Astrocyte of the spinal cord (primary cell): ENCODE results near the gene ITPKC.
A peak's percentile ranks its signal among the peaks of the same experiment; 100 is the strongest.

Source experiments
- DNase-seq: peaks from one replicate; pipeline ENCODE4 v3.0.0; 2011; ENCODE audit warnings: low read depth, low spot score
- H3K4me3 ChIP-seq: 2 replicates; pipeline ENCODE4 v1.5.1; 2011; ENCODE audit warnings: low read depth, mild to moderate bottlenecking, low read length, moderate library complexity
- in situ Hi-C: cut with HindIII; loops from 2 replicates; pipeline ENCODE4 v1.10.0; 2017; ENCODE audit warnings: low sequenced_read_pairs
- TF ChIP-seq, protein P1 (sequence below): IDR thresholded peaks from 2 replicates; pipeline ENCODE4 v1.5.1; 2012; ENCODE audit warnings: low read depth, mild to moderate bottlenecking, low read length, inconsistent platforms

The ITPKC gene

DNA sequence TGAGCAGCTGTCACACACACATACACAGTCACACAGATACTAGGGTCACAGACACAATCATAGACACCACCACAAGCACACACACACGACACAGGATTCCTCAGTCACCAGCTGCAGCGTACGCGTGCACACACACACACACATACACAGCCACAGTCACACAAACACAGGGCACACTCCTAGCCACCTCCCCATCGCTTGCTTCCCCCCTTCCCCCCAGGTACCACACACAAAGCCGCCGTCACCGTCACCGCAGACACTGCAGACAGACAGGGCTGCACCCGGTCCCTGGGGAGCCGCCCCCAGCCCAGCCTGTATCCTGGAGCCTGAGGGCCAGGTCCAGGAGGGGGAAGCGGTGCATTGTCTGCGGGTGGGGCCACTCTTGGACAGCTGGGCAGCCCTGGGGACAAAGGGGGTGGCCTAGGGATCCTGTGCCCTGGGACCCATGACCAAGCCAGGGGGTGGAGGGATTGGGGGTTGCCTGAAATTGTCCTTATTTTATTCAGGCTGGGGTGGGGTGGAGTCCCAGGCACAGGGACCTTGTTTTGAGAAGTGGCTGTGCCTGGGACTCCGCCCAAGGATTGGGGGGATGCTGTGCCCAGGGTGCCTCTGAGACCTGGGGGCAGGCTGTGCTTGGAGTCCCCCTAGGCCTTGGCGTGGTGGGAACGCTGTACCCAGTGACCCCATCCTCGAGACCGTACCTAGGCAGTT, 27.4 kb upstream of the ITPKC start:
- peak overlapping the region; percentile 95 for H3K4me3 ChIP-seq
- TF ChIP-seq, protein P1, sequence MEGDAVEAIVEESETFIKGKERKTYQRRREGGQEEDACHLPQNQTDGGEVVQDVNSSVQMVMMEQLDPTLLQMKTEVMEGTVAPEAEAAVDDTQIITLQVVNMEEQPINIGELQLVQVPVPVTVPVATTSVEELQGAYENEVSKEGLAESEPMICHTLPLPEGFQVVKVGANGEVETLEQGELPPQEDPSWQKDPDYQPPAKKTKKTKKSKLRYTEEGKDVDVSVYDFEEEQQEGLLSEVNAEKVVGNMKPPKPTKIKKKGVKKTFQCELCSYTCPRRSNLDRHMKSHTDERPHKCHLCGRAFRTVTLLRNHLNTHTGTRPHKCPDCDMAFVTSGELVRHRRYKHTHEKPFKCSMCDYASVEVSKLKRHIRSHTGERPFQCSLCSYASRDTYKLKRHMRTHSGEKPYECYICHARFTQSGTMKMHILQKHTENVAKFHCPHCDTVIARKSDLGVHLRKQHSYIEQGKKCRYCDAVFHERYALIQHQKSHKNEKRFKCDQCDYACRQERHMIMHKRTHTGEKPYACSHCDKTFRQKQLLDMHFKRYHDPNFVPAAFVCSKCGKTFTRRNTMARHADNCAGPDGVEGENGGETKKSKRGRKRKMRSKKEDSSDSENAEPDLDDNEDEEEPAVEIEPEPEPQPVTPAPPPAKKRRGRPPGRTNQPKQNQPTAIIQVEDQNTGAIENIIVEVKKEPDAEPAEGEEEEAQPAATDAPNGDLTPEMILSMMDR, result no peak
- no peak for DNase-seq
- in situ Hi-C loops, result no loop called here

DNA sequence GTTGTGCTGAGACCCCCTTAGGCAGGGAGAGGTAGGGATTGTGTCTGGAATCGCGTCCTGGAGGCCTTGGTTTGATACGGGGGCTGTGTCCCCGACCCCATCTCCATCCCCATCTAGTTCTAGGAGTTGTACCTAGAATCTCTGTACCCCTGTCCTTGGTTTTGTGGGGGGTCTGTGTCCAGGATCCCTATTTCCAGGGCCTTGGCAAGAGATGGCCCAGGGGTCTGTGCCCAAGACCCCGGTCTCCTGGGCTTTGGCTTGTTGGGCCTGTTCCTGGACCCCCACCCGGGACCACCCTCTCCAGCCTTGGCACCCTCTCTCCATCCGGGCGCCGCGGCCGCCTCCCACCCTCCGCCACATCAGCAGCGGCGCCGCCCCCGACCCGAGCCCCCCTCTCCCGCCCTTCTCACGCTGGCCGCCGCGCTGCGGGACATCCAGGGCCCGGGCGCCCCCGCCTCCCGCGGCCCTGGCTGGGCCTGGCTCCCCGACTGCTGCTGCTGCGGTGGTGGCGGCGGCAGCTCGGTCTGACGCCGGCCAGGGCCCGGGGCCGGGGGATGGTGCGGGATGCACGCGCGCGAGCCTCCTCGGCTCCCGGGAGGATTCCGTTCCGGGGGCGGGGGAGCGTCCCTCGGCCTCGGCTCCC, 26.7 kb upstream of the ITPKC start, which contains the start of gene NUMBL:
NUMBL (minus strand) TSS at position 602 of the 643 bp plus-strand sequence; CDS start at position 434, 168 bp downstream.
- DNase-seq, result no peak
- peak within 1 kb of the TSS; percentile 95 for H3K4me3 ChIP-seq
- TF ChIP-seq, protein P1, result no peak
- in situ Hi-C loops, result no loop called here

DNA sequence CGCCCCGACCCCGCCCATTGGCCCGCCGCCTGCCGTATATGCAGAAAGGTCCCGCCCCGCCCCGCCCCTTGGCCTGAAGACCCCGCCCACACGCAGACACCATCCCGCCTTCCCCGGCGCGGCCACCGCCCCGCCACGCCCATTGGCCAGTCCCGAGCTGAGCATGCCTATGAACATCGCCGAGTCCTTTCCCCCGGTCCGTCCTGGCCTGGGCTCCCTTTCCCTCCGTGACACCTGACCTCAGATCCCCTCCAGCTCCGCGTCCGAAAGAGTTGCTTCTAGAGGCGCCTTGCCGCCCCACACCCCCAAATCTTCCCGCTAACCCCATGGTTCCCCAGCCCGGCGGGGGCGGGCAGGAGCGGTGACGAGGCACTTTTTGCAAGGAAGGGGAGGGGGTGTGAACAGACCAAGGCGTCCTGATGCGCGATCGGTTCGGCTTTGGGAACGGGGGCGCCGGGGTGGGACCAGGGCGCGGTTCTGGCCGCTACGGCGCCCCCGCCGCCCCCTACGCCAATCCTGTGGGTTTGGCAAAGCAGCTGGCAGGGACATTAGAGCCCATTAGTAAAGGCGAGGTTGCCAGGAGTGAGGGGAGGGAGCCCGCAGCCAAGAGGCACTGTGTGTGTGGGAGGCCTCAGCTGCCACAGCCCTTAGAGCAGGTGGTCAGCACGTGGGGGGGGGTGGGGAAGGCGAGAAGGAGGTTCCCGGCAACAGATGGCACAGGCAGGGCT, 26.1 kb upstream of the ITPKC start:
- H3K4me3 ChIP-seq, result peak overlapping the region; percentile 95
- TF ChIP-seq, protein P1, result no peak

DNA sequence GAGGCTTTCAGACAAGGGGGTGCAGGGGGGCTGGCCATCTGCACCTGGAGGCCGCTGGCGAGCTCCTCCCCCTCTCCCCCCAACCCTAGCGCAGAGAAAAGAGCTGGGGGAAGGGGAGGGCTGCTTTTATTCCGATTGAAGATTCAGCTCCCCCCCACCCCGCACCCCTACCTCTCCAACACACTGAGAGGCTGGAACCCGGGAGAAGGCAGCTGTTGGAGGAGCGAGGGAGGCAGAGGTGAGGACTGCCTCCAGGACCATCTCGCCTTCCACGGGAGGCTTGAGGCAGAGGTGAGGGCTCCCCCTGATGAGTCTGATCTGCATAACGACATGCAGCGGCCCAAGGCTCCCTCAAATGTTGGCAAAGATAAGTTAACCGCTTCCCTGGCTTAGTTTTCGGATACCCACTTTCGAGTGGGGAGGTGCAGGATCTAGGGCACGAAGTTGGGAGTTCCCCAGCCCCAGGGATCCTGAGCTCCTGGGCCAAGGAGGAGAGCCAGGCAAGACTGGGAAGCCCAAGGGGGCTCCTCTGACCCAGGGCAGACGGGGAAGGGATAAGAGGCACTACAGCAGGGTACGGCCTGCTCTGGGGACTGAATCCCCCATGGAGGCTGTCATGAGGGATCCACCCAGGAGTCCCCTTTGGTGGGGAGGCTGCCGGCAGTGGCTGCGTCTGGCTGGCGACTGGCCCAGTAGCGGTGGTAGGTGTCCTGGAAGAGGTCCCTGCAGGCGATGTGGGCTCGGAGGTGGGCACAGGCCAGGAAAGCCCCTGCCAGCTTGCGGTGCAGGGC, 25.3 kb upstream of the ITPKC start:
- in situ Hi-C loops, result no loop called here
- TF ChIP-seq, protein P1, result no peak
- H3K4me3 ChIP-seq, result no peak overlapping the region
- no peak for DNase-seq

More for the DNA sequence above, 26.1 kb upstream of the ITPKC start:
- in situ Hi-C loops, result no loop called here
- DNase-seq, result peak; percentile 97

DNA sequence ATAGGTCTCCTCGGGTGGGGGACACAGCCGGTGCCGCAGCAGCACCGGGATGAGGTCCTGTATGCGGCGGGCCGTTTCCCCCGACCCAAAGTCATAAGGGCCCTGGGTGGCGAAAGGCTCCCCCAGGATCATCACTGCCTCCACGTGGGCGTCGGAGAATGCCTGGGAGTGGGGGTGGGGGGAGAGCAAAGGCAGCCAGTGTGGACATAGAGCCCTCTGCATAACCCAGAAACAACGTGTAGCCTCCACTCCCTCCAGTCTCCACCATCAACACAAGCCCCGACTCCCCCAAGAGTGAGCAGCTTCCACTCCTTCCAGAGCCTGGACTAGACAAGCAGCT, 24.7 kb upstream of the ITPKC start:
- no peak overlapping the region for H3K4me3 ChIP-seq
- DNase-seq, result no peak
- TF ChIP-seq, protein P1, result no peak
- in situ Hi-C loops, result no loop called here
